GM12878 (cell line): ENCODE data around the gene THAP11. TPM values are rescaled to one million over a fixed set of nuclear protein-coding genes. Genes with fewer than 3 reads are reported as not detected.

Experiments used
- ATAC-seq: fragments of 200-7000 bp; cut with Tn5 transposase; 3 replicates; pipeline ENCODE4 v1.9.1; 2020; ENCODE audit warnings: mild to moderate bottlenecking, moderate library complexity
- BruUV-seq: library from RNA; stranded (reverse); fragments of 400-500 nt; replicated peaks from 2 replicates; lab custom pipeline; 2021; lab: Mats Ljungman, UMichigan
- CTCF ChIA-PET: fragments of 300-600 bp; sonication (Branson Sonifier 250); formaldehyde crosslinking; extraction: SDS; loops from one replicate; lab custom pipeline; 2021; ENCODE audit warnings: inconsistent platforms; lab: Yijun Ruan, JAX
- POLR2A ChIA-PET: fragments of 350-600 bp; formaldehyde crosslinking; extraction: SDS; loops from one replicate; lab custom pipeline; 2021; ENCODE audit warnings: inconsistent platforms; lab: Charles Lee
- RAD21 ChIA-PET: fragments of 300-600 bp; sonication (Branson Sonifier 250); formaldehyde crosslinking; loops from one replicate; lab custom pipeline; 2023; ENCODE audit warnings: antibody characterized with exemption; ENCODE audit not compliant: unreplicated experiment; lab: Charles Lee
- SMC1A ChIA-PET: fragments of 300-600 bp; sonication (Branson Sonifier 250); formaldehyde crosslinking; loops from one replicate; lab custom pipeline; 2023; ENCODE audit not compliant: unreplicated experiment, uncharacterized antibody; lab: Charles Lee
- DNase-seq: peaks from one replicate; pipeline ENCODE4 v3.0.0-alpha.2; 2011; ENCODE audit warnings: low read depth, low spot score
- FAIRE-seq: peaks from 3 replicates; lab custom pipeline; 2011; peaks lifted over from hg19 to GRCh38; lab: Jason Lieb, UNC
- H2AFZ ChIP-seq: 2 replicates; pipeline ENCODE4 v1.6.0; 2011; ENCODE audit warnings: low read depth, low read length, control low read depth; ENCODE audit not compliant: control insufficient read depth
- H3K27ac ChIP-seq: 2 replicates; pipeline ENCODE4 v1.5.1; 2011; ENCODE audit warnings: control low read depth; ENCODE audit not compliant: control insufficient read depth, insufficient read depth
- H3K27me3 ChIP-seq, 2 experiments: replicated peaks in 1 of 2; 2 replicates each; pipeline versions ENCODE4 v1.6.0 to v1.6.1; 2011; ENCODE audit warnings: low read length in 1 of 2; ENCODE audit not compliant: control insufficient read depth in 2 of 2, insufficient read depth in 2 of 2
- H3K36me3 ChIP-seq, 2 experiments: 2 replicates each; pipeline ENCODE4 v1.5.1; 2011; ENCODE audit warnings: low read length in 1 of 2; ENCODE audit not compliant: control insufficient read depth in 2 of 2, insufficient read depth in 2 of 2
- H3K4me1 ChIP-seq: 2 replicates; pipeline ENCODE4 v1.6.1; 2011; ENCODE audit warnings: mild to moderate bottlenecking, low read length, moderate library complexity, mixed read lengths; ENCODE audit not compliant: control insufficient read depth, insufficient read depth
- H3K4me2 ChIP-seq: 2 replicates; pipeline ENCODE4 v1.6.0; 2011; ENCODE audit warnings: control low read depth; ENCODE audit not compliant: control insufficient read depth, insufficient read depth
- H3K4me3 ChIP-seq: fragments of 200-600 bp; sonication (generic); 2 replicates; pipeline ENCODE4 v1.5.1; 2016
- H3K79me2 ChIP-seq: 2 replicates; pipeline ENCODE4 v1.6.0; 2011; ENCODE audit warnings: low read length; ENCODE audit not compliant: control insufficient read depth, insufficient read depth
- H3K9ac ChIP-seq: 2 replicates; pipeline ENCODE4 v1.8.0; 2011; ENCODE audit warnings: low read length, control low read depth, mixed read lengths; ENCODE audit not compliant: control insufficient read depth, insufficient read depth
- H3K9me3 ChIP-seq: replicated peaks from 3 replicates; pipeline ENCODE4 v1.5.1; 2011; ENCODE audit warnings: mild to moderate bottlenecking, low read length; ENCODE audit not compliant: control insufficient read depth, insufficient read depth
- H4K20me1 ChIP-seq: 2 replicates; pipeline ENCODE4 v1.6.0; 2011; ENCODE audit not compliant: control insufficient read depth, insufficient read depth
- DPF2 ChIP-seq: fragments of 450-650 bp; IDR thresholded peaks from 2 replicates; pipeline ENCODE4 v1.6.1; 2017; ENCODE audit warnings: mild to moderate bottlenecking
- RB1 ChIP-seq: fragments of 450-650 bp; formaldehyde crosslinking; IDR thresholded peaks from 2 replicates; pipeline ENCODE4 v1.6.1; 2017; ENCODE audit warnings: mild to moderate bottlenecking, borderline replicate concordance
- RUNX3 ChIP-seq: IDR thresholded peaks from 2 replicates; pipeline ENCODE4 v1.6.1; 2012; ENCODE audit warnings: low read length, inconsistent platforms
- WGBS: methylation state at CpG from one replicate; pipeline ENCODE4 v1.1.6; 2016; ENCODE audit warnings: low lambda C conversion rate; ENCODE audit not compliant: insufficient replicate concordance, insufficient coverage; ENCODE audit errors: missing lambda C conversion rate; 5-methylcytosine and 5-hydroxymethylcytosine counted together
- in situ Hi-C: fragments of 300-500 bp; cut with MboI; formaldehyde crosslinking; loops from 9 replicates; pipeline ENCODE4 v1.14.3; 2018; ENCODE audit warnings: mixed read lengths
- intact Hi-C: fragments of 100-400 bp; cut with micrococcal nuclease; formaldehyde crosslinking; loops from one replicate; pipeline ENCODE4 v1.14.2; 2022; ENCODE audit not compliant: unreplicated experiment
- polyA plus RNA-seq, 11 experiments: library from polyadenylated mRNA; depleted of rRNA in 4 of 11; unstranded in 6 of 11; stranded (reverse) in 5 of 11; fragments of >200 nt; fragmentation: Nextera tagmentation in 4 of 11; fragmentation: Illumina TruSeq in 1 of 11; extraction: Ambion mirVana in 4 of 11; extraction: Trizol in 1 of 11; gene quantifications; 1 replicate in 1 of 11; 2 replicates in 10 of 11; pipeline versions ENCODE4 v1.2.1 to v1.2.3, GENCODE V29; 2011 to 2016; ENCODE audit warnings: inconsistent platforms in 2 of 11, missing spikeins in 2 of 11, low read depth in 1 of 11
- total RNA-seq, 4 experiments: library from RNA; depleted of rRNA in 3 of 4; stranded (reverse); fragments of >200 nt in 3 of 4; fragmentation: Illumina TruSeq in 1 of 4; extraction: Trizol in 1 of 4; gene quantifications; 2 replicates each; pipeline versions ENCODE4 v1.2.1 to v1.2.3, GENCODE V29; 2013 to 2021
- TF ChIP-seq, protein P1 (sequence below): IDR thresholded peaks from 2 replicates; pipeline ENCODE4 v1.6.1; 2011; ENCODE audit warnings: borderline replicate concordance, low read depth, mild to moderate bottlenecking, moderate library complexity, low read length; ENCODE audit not compliant: insufficient read depth, poor library complexity, severe bottlenecking
- TF ChIP-seq, protein P2 (sequence below): IDR thresholded peaks from 2 replicates; pipeline ENCODE4 v1.6.1; 2011; ENCODE audit warnings: borderline replicate concordance, low read depth, mild to moderate bottlenecking, moderate library complexity, mixed read lengths, low read length; ENCODE audit not compliant: insufficient read depth; ENCODE audit errors: extremely low read length
- TF ChIP-seq, protein P3 (sequence below): fragments of 450-650 bp; IDR thresholded peaks from 2 replicates; pipeline ENCODE4 v1.6.1; 2017; ENCODE audit warnings: low read depth, mild to moderate bottlenecking, moderate library complexity

The THAP11 gene
- total and polyA plus RNA-seq, 10 of the 15 experiments (the other 5 are each of a cell fraction or from before 2014, with no cell fraction given), result 2.5 to 36.7 (median 21.4) TPM

DNA sequence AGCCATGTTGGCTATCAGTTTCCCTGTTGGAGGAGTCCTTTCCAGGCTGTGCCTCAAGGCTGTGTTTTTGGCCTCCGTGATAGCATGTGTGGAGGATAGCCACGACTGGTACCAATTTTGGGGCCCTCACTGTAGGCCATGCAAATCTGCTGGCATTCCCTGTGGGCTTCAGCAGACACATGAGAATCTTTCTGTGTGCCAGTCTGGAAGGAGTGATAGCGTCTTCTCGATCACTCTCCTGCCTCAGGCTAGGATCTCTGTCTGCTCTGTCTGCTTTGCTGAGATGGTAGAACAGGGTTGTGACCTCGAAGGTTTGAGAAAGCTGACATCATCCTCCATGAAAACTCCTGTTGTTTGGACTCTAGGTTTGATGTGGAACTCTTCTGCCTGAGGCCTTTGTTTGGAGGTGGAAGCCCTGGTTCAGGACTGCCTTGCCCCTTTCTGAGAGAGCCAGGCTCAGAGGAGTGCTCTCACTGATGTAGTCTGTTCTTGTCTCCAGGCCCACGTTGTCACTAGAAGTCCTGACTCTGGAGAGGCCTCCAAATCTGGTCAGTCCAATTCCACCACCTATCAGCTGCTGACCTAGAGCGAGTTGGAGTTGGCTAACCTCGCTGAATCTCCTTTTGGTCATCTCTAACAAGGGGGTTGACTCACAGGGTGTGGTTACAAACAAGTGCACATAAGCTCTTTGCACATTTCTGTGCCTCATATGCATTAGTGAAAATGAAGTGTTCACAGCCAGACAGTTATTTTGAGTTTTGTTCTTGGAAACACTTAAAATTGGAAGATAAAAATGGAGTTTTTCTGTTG, 18.7 kb downstream of the THAP11 start:
- no peak overlapping the region for H3K9ac ChIP-seq
- SMC1A ChIA-PET, result interaction anchor here (0.9 kb wide), 1 partner anchor 18 kb away, joined by 3 read pairs; no protein-coding TSS in a partner anchor
- no peaks in the 10 kb centered on the region for H3K4me1 ChIP-seq
- H3K27me3 ChIP-seq, result no peaks in the 10 kb centered on the region
- no peak overlapping the region for H2AFZ ChIP-seq
- FAIRE-seq (no peak), DNase-seq (no peak), ATAC-seq (no peak)
- no peak overlapping the region for H3K4me3 ChIP-seq
- intact Hi-C loops, result no loop called here
- POLR2A ChIA-PET, result no interaction called here
- peaks cover 4 to 13% of the 10 kb centered on the region in 2 experiments; a peak in 3 of 4 replicates for H3K36me3 ChIP-seq
- H3K27ac ChIP-seq, result no peak overlapping the region
- no peaks in the 10 kb centered on the region for H3K9me3 ChIP-seq
- H4K20me1 ChIP-seq, result 0 out of 2 replicates have a peak, but pooled peaks cover 9% of the 10 kb centered on the region
- RAD21 ChIA-PET, result no interaction called here
- 85% methylated on average over 8 of the region's 8 CpGs for WGBS
- H3K4me2 ChIP-seq, result no peak overlapping the region
- in situ Hi-C loops, result no loop called here
- peaks cover 43% of the 10 kb centered on the region for H3K79me2 ChIP-seq
- TF ChIP-seq, protein P1, sequence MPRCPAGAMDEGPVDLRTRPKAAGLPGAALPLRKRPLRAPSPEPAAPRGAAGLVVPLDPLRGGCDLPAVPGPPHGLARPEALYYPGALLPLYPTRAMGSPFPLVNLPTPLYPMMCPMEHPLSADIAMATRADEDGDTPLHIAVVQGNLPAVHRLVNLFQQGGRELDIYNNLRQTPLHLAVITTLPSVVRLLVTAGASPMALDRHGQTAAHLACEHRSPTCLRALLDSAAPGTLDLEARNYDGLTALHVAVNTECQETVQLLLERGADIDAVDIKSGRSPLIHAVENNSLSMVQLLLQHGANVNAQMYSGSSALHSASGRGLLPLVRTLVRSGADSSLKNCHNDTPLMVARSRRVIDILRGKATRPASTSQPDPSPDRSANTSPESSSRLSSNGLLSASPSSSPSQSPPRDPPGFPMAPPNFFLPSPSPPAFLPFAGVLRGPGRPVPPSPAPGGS, result peak; percentile 75
- no peak for TF ChIP-seq RB1
- TF ChIP-seq, protein P2, sequence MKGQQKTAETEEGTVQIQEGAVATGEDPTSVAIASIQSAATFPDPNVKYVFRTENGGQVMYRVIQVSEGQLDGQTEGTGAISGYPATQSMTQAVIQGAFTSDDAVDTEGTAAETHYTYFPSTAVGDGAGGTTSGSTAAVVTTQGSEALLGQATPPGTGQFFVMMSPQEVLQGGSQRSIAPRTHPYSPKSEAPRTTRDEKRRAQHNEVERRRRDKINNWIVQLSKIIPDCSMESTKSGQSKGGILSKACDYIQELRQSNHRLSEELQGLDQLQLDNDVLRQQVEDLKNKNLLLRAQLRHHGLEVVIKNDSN, result no peak
- no peak for TF ChIP-seq RUNX3
- TF ChIP-seq DPF2, result no peak
- TF ChIP-seq, protein P3, sequence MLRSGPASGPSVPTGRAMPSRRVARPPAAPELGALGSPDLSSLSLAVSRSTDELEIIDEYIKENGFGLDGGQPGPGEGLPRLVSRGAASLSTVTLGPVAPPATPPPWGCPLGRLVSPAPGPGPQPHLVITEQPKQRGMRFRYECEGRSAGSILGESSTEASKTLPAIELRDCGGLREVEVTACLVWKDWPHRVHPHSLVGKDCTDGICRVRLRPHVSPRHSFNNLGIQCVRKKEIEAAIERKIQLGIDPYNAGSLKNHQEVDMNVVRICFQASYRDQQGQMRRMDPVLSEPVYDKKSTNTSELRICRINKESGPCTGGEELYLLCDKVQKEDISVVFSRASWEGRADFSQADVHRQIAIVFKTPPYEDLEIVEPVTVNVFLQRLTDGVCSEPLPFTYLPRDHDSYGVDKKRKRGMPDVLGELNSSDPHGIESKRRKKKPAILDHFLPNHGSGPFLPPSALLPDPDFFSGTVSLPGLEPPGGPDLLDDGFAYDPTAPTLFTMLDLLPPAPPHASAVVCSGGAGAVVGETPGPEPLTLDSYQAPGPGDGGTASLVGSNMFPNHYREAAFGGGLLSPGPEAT, result no peak
- BruUV-seq, result no TSS peak
- CTCF ChIA-PET, result interaction anchor here (1.4 to 6.5 kb wide), 2 partner anchors 9 to 45 kb away, joined by 3 to 53 read pairs; no protein-coding TSS in a partner anchor
